Ishikawa (cell line): ENCODE data around the gene TCF19.

Experiments used
- CEBPB ChIP-seq: IDR thresholded peaks from 2 replicates; pipeline ENCODE4 v1.6.1; 2012
- CREB1 ChIP-seq: IDR thresholded peaks from 2 replicates; pipeline ENCODE4 v1.6.1; 2012; ENCODE audit warnings: low read depth
- EGR1 ChIP-seq: IDR thresholded peaks from 2 replicates; pipeline ENCODE4 v1.6.1; 2012
- EP300 ChIP-seq: IDR thresholded peaks from 2 replicates; pipeline ENCODE4 v1.6.1; 2012; ENCODE audit warnings: borderline replicate concordance
- FOXM1 ChIP-seq: IDR thresholded peaks from 2 replicates; pipeline ENCODE4 v1.6.1; 2012; ENCODE audit warnings: low read depth, borderline replicate concordance
- MAX ChIP-seq: IDR thresholded peaks from 2 replicates; pipeline ENCODE4 v1.6.1; 2012
- NFIC ChIP-seq: IDR thresholded peaks from 2 replicates; pipeline ENCODE4 v1.6.1; 2012
- RAD21 ChIP-seq: IDR thresholded peaks from 2 replicates; pipeline ENCODE4 v1.6.1; 2012; ENCODE audit warnings: low read depth
- TAF1 ChIP-seq: IDR thresholded peaks from 2 replicates; pipeline ENCODE4 v1.6.1; 2012; ENCODE audit warnings: low read depth, mild to moderate bottlenecking
- TCF12 ChIP-seq: IDR thresholded peaks from 2 replicates; pipeline ENCODE4 v1.6.1; 2012; ENCODE audit warnings: low read depth
- TEAD4 ChIP-seq: IDR thresholded peaks from 2 replicates; pipeline ENCODE4 v1.6.1; 2012
- YY1 ChIP-seq: IDR thresholded peaks from 2 replicates; pipeline ENCODE4 v1.6.1; 2012; ENCODE audit warnings: low read depth
- ZBTB7A ChIP-seq: IDR thresholded peaks from 2 replicates; pipeline ENCODE4 v1.6.1; 2012; ENCODE audit warnings: low read depth
- TF ChIP-seq, protein P1 (sequence below): IDR thresholded peaks from 2 replicates; pipeline ENCODE4 v1.6.1; 2012; ENCODE audit warnings: low read depth, mild to moderate bottlenecking
- TF ChIP-seq, protein P2 (sequence below): IDR thresholded peaks from 2 replicates; pipeline ENCODE4 v1.6.1; 2012

The TCF19 gene

DNA sequence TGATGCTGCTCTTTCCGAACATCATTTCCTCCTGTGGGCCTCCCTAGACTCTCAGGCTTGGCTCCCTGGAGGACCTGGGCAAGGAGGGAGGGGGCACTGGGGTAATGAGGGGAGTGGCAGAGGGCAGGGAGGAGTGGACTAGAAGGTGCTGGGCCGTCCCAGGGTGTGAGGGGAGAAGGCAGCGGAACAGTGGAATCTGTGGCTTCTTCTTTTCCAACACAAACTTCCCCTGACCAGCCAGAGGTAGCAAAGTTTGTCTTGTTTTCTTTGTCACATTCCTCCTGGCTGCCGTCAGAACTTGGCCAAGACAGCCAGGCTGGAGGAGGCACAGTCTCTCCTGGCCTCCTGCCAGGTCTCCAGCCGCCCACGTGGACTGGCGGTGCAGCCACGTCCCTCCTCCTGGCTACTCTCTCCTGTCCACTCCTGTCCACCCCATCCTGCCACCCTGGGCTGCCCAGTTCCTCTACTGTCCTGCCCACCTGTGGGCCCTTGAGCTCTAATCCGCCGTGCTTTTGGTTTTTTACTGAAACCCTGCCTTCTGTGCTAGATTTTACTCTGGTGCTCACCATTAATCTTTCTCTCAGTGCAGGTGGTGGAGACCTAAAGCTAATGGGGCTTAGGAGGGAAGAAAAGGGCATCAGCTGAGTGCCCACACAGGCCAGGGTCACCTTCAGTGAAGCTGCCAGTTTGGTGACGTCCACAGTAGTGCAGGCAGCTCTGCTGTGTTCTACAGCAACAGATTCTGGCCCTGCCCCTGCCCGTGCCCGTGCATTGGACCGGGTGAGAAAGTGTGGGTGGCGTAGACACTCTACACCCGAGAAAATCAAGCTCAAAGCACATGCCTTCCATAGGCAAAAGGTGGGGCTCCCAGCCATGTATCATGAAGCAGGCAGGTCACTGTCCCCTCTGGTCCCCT lies 35.3 kb upstream of the TCF19 start:
- no peak for TF ChIP-seq FOXM1
- TF ChIP-seq RAD21: no peak
- peak; percentile 81 for TF ChIP-seq EGR1
- TF ChIP-seq, protein P1, sequence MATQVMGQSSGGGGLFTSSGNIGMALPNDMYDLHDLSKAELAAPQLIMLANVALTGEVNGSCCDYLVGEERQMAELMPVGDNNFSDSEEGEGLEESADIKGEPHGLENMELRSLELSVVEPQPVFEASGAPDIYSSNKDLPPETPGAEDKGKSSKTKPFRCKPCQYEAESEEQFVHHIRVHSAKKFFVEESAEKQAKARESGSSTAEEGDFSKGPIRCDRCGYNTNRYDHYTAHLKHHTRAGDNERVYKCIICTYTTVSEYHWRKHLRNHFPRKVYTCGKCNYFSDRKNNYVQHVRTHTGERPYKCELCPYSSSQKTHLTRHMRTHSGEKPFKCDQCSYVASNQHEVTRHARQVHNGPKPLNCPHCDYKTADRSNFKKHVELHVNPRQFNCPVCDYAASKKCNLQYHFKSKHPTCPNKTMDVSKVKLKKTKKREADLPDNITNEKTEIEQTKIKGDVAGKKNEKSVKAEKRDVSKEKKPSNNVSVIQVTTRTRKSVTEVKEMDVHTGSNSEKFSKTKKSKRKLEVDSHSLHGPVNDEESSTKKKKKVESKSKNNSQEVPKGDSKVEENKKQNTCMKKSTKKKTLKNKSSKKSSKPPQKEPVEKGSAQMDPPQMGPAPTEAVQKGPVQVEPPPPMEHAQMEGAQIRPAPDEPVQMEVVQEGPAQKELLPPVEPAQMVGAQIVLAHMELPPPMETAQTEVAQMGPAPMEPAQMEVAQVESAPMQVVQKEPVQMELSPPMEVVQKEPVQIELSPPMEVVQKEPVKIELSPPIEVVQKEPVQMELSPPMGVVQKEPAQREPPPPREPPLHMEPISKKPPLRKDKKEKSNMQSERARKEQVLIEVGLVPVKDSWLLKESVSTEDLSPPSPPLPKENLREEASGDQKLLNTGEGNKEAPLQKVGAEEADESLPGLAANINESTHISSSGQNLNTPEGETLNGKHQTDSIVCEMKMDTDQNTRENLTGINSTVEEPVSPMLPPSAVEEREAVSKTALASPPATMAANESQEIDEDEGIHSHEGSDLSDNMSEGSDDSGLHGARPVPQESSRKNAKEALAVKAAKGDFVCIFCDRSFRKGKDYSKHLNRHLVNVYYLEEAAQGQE: no peak
- TF ChIP-seq NFIC: peak; percentile 95
- no peak for TF ChIP-seq CREB1
- no peak for TF ChIP-seq TCF12
- no peak for TF ChIP-seq TAF1
- peak; percentile 81 for TF ChIP-seq TEAD4
- TF ChIP-seq, protein P2, sequence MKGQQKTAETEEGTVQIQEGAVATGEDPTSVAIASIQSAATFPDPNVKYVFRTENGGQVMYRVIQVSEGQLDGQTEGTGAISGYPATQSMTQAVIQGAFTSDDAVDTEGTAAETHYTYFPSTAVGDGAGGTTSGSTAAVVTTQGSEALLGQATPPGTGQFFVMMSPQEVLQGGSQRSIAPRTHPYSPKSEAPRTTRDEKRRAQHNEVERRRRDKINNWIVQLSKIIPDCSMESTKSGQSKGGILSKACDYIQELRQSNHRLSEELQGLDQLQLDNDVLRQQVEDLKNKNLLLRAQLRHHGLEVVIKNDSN: peak; percentile 81
- no peak for TF ChIP-seq ZBTB7A
- no peak for TF ChIP-seq YY1
- TF ChIP-seq MAX: peak; percentile 81
- peak; percentile 47; the same call in 1 of the 2 replicates for TF ChIP-seq EP300
- no peak for TF ChIP-seq CEBPB

GRCh38 chr6:31125162-31125561 lies 33.2 kb upstream of the TCF19 start:
- TF ChIP-seq YY1 (peak; percentile 51), TEAD4 (0 out of 2 replicates have a peak, but pooled peaks have one; percentile 20), CREB1 (no peak), TCF12 (peak; percentile 59; the same call in 1 of the 2 replicates), ZBTB7A (0 out of 2 replicates have a peak, but pooled peaks have one; percentile 35), EP300 (peak; percentile 51; the same call in 1 of the 2 replicates), NFIC (peak; percentile 67), MAX (0 out of 2 replicates have a peak, but pooled peaks have one; percentile 21), EGR1 (peak; percentile 97), RAD21 (no peak)
- TF ChIP-seq, protein P2: no peak

- TF ChIP-seq FOXM1 (no peak), TCF12 (0 out of 2 replicates have a peak, but pooled peaks have one; percentile 10), NFIC (no peak), RAD21 (no peak)
These were observed 32.6 kb upstream of the TCF19 start for GRCh38 chr6:31125586-31126363.

- no peak for TF ChIP-seq EP300
- TF ChIP-seq CEBPB: no peak
- no peak for TF ChIP-seq YY1
- no peak for TF ChIP-seq TCF12
- TF ChIP-seq, protein P2: no peak
- TF ChIP-seq RAD21: no peak
- TF ChIP-seq, protein P1: no peak
These were observed 31.8 kb upstream of the TCF19 start for GRCh38 chr6:31126396-31127175.
